ENCODE data around the gene GAS1.

- no peak for TF ChIP-seq POLR2A (IDR thresholded peaks at IDR 0.05; ENCODE audit: low read depth, low read length)
- no peak for TF ChIP-seq CTCF (conservative IDR thresholded peaks at IDR 0.05; ENCODE audit: low read depth, low read length)
- no peak for TF ChIP-seq SMC3 (IDR thresholded peaks at IDR 0.05; ENCODE audit: low read depth, low read length)
- no peak for TF ChIP-seq USF2 (IDR thresholded peaks at IDR 0.05; ENCODE audit: low read depth, low read length)
- no peak for TF ChIP-seq RFX5 (IDR thresholded peaks at IDR 0.05; ENCODE audit: low read depth, low read length)
- no peak for TF ChIP-seq RAD21 (IDR thresholded peaks at IDR 0.05; ENCODE audit: low read length)
- TF ChIP-seq MAZ (IDR thresholded peaks at IDR 0.05; ENCODE audit: borderline replicate concordance, low read depth, low read length) = no peak
- no peak for TF ChIP-seq MXI1 (IDR thresholded peaks at IDR 0.05; ENCODE audit: borderline replicate concordance, low read depth, low read length)
- TF ChIP-seq RCOR1 (IDR thresholded peaks at IDR 0.05; ENCODE audit: insufficient replicate concordance, low read length) = no peak
- TF ChIP-seq CEBPB (IDR thresholded peaks at IDR 0.05; ENCODE audit: low read depth, low read length) = no peak
- no peak for TF ChIP-seq MAFK (IDR thresholded peaks at IDR 0.05; ENCODE audit: low read depth, low read length)
- no peak for TF ChIP-seq NFE2L2 (IDR thresholded peaks at IDR 0.05; ENCODE audit: low read depth, low read length)
- no peak for TF ChIP-seq ELK1 (IDR thresholded peaks at IDR 0.05; ENCODE audit: borderline replicate concordance, low read depth, low read length)
- TF ChIP-seq CHD1 (IDR thresholded peaks at IDR 0.05; ENCODE audit: low read depth, low read length) = no peak
These were observed 46.9 kb upstream of the GAS1 start for GRCh38 chr9:86994231-86994630.

Data from IMR-90 (cell line).